HAP-1 (cell line): ENCODE data around the gene TRMT61A.

Source experiments
- DNase-seq, 2 experiments: peaks; one replicate each; pipeline ENCODE4 v3.0.0-alpha.2; 2016 to 2020; ENCODE audit warnings: low spot score in 2 of 2
- H3K27me3 ChIP-seq: fragments of 250-450 bp; sonication (Bioruptor Pico); 2 replicates; pipeline ENCODE4 v1.5.1; 2020; ENCODE audit warnings: low read depth, mild to moderate bottlenecking, moderate library complexity
- H3K36me3 ChIP-seq: fragments of 250-450 bp; sonication (Bioruptor Pico); replicated peaks from 2 replicates; pipeline ENCODE4 v1.5.1; 2020; ENCODE audit warnings: mild to moderate bottlenecking
- H3K4me1 ChIP-seq: fragments of 250-450 bp; sonication (Bioruptor Pico); 2 replicates; pipeline ENCODE4 v1.5.1; 2020; ENCODE audit warnings: mild to moderate bottlenecking
- H3K4me3 ChIP-seq: fragments of 250-450 bp; sonication (Bioruptor Pico); 2 replicates; pipeline ENCODE4 v1.5.1; 2020; ENCODE audit warnings: mild to moderate bottlenecking, moderate library complexity
- H3K9me3 ChIP-seq: fragments of 250-450 bp; sonication (Bioruptor Pico); 2 replicates; pipeline ENCODE4 v1.5.1; 2020; ENCODE audit warnings: mild to moderate bottlenecking, moderate library complexity
- in situ Hi-C: fragments of 300-500 bp; cut with MboI; formaldehyde crosslinking; loops from 3 replicates; pipeline ENCODE4 v1.14.3; 2020; ENCODE audit warnings: low sequenced_read_pairs, inconsistent platforms, mixed read lengths

TRMT61A gene

DNA sequence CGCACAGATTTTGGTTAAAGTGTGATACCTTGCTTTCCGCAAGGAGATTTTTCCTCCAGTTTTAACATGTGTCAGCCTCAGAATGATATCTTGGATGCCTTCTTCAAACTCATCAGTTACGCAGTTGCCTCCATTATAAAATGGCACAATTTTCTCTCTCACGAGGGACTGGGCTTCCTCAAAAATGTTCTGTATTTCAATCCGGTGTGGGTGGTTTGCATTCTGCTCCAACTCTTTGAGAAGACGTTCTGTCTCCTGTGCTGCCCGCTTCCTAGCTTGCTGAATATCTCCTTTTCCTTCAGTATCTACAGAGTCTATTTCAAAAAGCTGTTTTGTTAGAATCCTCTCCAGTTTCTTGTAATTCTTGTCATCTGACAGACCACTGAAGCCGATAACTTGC, 31.7 kb downstream of the TRMT61A start:
- peaks cover 13% of the 10 kb centered on the region for H3K4me1 ChIP-seq
- peaks cover 17% of the 10 kb centered on the region for H3K36me3 ChIP-seq
- no peaks in the 10 kb centered on the region for H3K27me3 ChIP-seq
- in situ Hi-C loops: no loop called here
- peak overlapping the region; percentile 100 for H3K4me3 ChIP-seq
- no peaks in the 10 kb centered on the region for H3K9me3 ChIP-seq
- no peak for DNase-seq

DNA sequence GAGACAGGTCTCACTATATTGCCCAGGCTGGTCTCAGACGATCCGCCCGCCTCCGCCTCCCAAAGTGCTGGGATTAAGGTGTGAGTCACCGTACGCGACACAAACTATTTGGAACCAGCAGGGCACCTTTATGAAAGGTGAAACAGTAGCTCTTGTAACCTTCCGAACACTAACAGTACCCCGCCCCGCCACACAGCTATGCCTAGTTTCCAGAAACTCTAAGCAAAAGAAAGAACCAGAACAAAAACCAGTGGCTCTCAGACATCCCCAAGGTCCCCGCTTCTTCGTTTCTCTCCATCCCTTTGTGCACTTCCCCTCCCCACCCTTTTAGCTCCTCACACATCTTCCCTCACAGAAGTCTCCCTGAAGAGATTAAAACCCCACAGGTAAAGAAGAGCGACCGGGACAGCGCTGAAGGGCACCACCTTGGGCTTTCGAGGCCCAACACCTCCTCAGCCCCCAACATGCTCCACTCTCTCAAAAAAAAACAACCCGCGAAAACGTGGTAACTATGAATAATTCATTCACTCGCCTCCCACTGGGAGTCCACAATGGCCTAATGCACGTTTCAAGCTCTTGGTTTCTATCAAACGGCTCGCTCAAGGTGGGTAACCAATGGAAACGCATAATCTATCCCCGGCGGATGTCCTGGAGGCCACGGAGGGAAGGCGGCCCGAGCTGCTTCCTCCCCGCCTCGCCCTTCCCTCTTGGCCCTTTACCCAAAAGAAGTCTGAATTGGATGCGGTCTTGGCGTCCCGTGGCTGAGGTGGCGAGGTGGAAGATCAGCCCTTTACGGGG, 32.6 kb downstream of the TRMT61A start:
- peak; percentile 30 to 58 for DNase-seq
- in situ Hi-C loops: no loop called here
- Histone ChIP-seq H3K9me3 (no peaks in the 10 kb centered on the region), H3K27me3 (no peaks in the 10 kb centered on the region), H3K4me3 (peak overlapping the region; percentile 100), H3K36me3 (peaks cover 17% of the 10 kb centered on the region), H3K4me1 (peaks cover 13% of the 10 kb centered on the region)

DNA sequence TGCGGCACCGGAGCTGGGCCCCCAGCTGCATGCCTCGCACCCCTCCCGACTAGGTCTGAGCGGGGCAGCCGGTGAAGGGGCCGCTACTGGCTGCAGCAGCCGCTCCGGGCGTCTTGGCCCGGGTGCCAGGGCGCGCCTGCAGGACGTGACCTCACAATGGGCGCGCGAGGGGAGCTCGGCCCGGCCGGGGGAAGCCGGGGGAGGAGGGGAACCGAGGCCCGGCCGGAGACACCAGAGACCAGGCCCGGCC, 33.1 kb downstream of the TRMT61A start:
- H3K36me3 ChIP-seq: peaks cover 17% of the 10 kb centered on the region
- H3K4me1 ChIP-seq: peaks cover 13% of the 10 kb centered on the region
- no peaks in the 10 kb centered on the region for H3K27me3 ChIP-seq
- H3K4me3 ChIP-seq: peak overlapping the region; percentile 100
- in situ Hi-C loops: no loop called here
- DNase-seq: no peak
- no peaks in the 10 kb centered on the region for H3K9me3 ChIP-seq

DNA sequence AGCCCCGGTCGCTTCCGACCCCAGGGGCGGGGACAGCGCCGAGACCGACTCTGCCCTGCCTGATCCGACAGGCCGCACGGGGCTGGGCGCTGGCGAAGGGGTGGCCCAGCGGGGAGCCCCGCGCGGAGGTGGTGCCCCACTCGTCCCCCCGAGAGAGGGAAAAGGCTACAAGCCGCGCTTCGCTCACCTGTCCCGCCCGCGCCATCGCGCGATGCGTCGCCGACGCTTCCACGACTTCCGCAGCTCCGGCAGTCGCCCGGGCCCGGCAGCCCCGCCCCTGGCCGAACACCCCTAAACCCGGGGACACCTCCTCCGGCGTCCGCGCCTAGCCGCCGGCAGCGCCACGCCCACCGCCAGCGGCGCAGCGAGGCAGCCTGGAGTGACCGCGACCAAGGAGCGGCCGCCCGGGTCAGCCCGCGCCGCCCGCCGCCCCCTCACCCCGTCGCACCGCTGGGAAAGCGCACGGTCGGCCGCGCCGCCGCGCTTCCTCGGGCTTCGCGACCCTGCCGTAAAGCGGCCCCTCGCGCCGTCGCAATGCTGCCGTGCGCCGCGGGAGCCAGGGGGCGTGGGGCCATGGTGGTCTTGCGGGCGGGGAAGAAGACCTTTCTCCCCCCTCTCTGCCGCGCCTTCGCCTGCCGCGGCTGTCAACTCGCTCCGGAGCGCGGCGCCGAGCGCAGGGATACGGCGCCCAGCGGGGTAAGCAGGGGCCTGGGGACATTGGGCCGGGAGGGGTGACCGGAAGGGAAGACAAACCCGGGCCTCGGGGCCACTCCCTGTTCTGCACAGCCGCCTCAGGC, 33.6 kb downstream of the TRMT61A start, which contains the start of the genes BAG5 and COA8:
BAG5 (minus strand) TSS at position 229 of the 797 bp plus-strand sequence. CDS start 1,493 bp downstream, outside the sequence.
COA8 (plus strand) TSS at position 532 of the 797 bp plus-strand sequence; CDS start at position 574, 42 bp downstream.
- in situ Hi-C loops: no loop called here

DNA sequence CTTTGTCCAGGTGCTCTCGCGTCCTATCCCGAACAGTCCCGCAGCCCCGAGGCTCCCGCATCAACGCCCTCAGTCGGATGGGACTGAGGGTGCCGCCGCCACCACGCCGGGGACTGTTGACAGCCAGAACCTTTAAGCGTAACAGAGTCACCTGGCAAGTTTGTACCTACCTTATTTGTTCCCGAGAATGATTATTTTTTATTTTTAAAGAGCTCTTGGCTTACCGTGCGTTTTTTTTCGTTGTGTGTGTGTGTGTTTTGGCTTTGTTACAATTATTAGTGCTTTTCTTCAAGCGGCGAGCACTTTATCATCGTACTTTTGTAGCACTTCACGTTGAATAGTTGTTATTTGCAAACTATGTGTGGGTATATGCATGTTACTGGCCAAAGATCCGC, 34.2 kb downstream of the TRMT61A start:
- Histone ChIP-seq H3K4me3 (peak overlapping the region; percentile 100), H3K27me3 (no peaks in the 10 kb centered on the region), H3K9me3 (no peaks in the 10 kb centered on the region), H3K4me1 (peaks cover 6% of the 10 kb centered on the region), H3K36me3 (peaks cover 17% of the 10 kb centered on the region)
- no peak for DNase-seq
- in situ Hi-C loops: no loop called here

More for the DNA sequence above, 33.6 kb downstream of the TRMT61A start, which contains the start of the genes BAG5 and COA8:
- H3K36me3 ChIP-seq: peaks cover 17% of the 10 kb centered on the region
- peaks cover 8% of the 10 kb centered on the region for H3K4me1 ChIP-seq
- peak; percentile 72 to 89 for DNase-seq
- H3K9me3 ChIP-seq: no peaks in the 10 kb centered on the region
- H3K27me3 ChIP-seq: no peaks in the 10 kb centered on the region
- peak within 1 kb of the TSS; percentile 100 for H3K4me3 ChIP-seq

DNA sequence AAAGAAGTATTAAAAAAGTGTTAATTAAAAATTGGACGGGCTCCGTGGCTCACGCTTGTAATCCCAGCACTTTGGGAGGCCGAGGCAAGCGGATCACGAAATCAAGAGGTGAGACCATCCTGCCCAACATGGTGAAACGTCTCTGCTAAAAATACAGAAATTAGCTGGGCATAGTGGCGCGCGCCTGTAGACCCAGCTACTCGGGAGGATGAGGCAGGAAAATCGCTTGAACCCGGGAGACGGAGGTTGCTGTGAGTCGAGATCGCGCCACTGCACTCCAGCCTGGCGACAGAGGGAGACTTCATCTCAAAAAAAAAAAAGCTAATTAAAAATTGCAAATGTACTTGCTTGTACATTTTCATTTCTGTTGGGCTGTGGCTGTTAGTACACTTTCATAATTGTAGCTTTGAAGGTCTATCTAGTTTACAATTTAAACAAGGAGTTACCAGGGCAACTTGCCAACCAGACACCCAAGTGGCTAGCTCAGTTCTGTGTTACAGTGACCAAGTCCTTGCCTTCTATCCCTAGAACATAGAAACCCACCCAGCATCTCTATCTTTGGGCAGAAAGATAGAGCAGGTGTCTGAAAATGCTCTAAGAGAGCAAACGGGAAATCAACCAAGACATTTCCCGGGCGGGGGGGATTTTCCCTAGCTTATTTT, 35.0 kb downstream of the TRMT61A start:
- no peaks in the 10 kb centered on the region for H3K9me3 ChIP-seq
- peaks cover 16% of the 10 kb centered on the region for H3K36me3 ChIP-seq
- no peaks in the 10 kb centered on the region for H3K27me3 ChIP-seq
- peak overlapping the region; percentile 100 for H3K4me3 ChIP-seq
- H3K4me1 ChIP-seq: peaks cover 13% of the 10 kb centered on the region
- in situ Hi-C loops: no loop called here
- DNase-seq: no peak

DNA sequence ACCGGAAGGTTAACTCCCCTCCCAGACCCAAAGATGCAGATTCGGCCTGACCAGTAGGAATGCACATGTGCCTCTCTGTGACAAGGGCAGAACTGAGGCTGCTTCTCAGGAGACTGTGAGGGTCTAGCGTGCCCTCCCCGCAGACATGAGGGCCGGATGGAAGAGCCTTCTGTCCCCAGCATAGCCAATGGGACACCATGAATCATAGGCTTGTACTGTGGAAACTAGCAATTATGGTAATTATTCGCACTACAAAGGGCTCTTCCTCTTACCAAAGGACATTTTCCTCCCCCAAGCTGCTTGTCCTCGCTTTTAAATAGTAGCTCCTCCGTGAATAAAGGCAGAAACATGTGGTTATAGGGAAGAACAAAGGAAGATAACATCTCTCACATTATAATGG, 40.0 kb downstream of the TRMT61A start:
- in situ Hi-C loops: no loop called here
- H3K4me3 ChIP-seq: no peak overlapping the region
- no peaks in the 10 kb centered on the region for H3K27me3 ChIP-seq
- H3K4me1 ChIP-seq: peaks cover 12% of the 10 kb centered on the region
- peaks cover 11% of the 10 kb centered on the region for H3K36me3 ChIP-seq
- peak; percentile 71 to 90 for DNase-seq
- H3K9me3 ChIP-seq: no peaks in the 10 kb centered on the region

DNA sequence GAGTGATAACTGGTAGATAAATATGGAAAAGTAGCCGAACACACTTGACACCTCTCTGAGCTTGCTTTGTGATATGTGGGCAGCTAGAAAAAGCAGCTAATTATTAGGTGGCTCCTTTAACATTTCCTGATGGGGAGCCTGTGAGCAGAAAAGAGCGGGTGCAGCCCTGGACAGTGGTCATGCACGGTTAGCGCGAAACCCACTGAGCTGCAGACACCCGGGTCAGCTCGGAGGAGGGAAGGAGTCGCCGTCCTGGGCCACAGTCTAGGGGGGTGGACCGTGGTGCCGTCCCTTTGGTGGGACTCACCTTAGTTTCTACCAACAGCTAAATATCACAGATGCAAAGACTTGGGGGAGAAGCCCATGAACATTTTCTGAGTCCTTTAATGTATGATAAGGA, 40.4 kb downstream of the TRMT61A start:
- no peaks in the 10 kb centered on the region for H3K27me3 ChIP-seq
- H3K4me3 ChIP-seq: no peak overlapping the region
- peaks cover 12% of the 10 kb centered on the region for H3K4me1 ChIP-seq
- H3K9me3 ChIP-seq: no peaks in the 10 kb centered on the region
- peaks cover 14% of the 10 kb centered on the region for H3K36me3 ChIP-seq
- in situ Hi-C loops: no loop called here
- DNase-seq: peak in 1 of 2 experiments; percentile 28

DNA sequence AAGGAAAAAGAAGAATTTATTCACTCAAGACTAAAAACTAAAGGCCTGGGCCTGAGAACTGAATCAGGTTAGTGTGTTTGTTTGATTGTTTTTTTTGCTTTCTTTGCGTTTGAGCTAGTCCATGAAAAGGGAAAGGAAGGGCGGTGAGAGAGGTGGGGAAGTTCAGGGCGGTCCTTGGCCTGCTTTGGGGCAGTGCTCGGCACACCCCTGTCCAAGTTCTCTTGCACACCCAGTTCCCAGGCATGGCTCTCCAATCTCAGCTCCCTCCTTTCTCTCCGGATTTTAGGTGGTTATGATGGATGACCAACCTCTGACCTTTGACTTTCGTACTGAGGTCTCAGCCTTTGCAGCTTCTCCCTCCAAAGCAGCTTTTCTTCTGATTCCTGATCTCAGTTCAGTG, 45.1 kb downstream of the TRMT61A start:
- DNase-seq: no peak
- H3K4me3 ChIP-seq: no peak overlapping the region
- H3K27me3 ChIP-seq: no peaks in the 10 kb centered on the region
- H3K9me3 ChIP-seq: no peaks in the 10 kb centered on the region
- H3K36me3 ChIP-seq: peaks cover 21% of the 10 kb centered on the region
- in situ Hi-C loops: loop anchor here (10.0 kb wide), 1 partner anchor 111 kb away; no protein-coding TSS in a partner anchor
- H3K4me1 ChIP-seq: peaks cover 9% of the 10 kb centered on the region

DNA sequence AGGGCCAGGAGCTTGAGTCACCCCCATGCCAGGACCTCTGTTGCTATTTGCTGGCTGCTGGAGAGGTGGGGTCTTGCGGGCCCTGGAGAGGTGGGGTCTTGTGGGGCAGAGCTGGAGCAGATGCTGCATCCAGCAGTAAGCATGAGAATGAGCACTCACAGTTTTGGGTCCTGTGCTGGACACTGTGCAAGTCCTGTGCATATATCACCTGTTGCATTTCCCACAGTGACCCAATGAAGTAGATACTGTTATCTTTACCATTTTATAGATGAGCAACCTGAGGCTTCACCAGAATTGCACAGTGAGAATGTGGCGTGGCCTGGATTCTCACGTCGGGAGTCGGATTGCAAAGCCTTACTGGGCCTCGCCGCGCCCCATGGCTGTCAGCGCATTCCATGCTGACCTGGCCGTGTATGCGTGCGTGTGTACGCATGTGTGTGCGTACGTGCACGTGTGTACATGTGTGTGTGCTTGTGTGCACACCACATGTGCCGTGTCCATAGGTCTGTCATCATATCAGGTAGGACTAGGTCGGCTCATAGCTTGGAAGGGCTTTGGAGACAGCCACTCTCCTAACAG, 45.8 kb downstream of the TRMT61A start:
- Histone ChIP-seq H3K36me3 (peaks cover 26% of the 10 kb centered on the region), H3K4me3 (no peak overlapping the region), H3K9me3 (no peaks in the 10 kb centered on the region), H3K4me1 (peaks cover 4% of the 10 kb centered on the region), H3K27me3 (no peaks in the 10 kb centered on the region)
- in situ Hi-C loops: loop anchor here (10.0 kb wide), 1 partner anchor 110 kb away; no protein-coding TSS in a partner anchor
- DNase-seq: no peak

DNA sequence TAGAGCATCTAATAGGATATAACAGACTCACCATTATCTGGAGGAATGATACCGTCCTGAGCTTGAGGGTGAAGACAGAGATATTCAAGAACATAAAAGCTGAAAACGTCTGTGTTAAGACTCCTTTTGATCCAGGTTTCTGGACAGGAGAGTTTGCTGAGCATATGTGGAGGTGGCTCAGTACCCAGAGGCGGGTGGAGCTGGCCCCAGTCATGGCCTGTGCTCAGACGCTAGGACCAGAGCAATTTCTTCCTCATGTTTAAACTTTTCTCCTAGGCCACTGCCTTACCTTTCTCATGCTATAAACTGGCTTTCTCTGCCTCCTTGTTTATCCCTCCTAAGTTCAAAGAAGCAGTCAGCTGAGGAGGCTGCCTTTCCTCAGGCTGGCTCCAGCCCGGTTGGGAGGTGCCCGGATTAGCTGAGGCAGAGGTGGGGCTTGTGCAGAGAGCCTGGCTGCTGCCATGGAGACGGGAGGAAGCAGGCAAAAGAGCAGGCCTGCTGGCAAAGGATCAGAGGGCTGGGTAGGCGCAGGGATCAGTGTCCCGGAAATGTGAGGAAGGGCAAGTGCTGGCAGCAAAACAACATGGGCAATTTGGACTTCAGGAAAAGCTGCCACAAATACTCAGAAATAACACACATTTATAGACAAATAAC, 47.5 kb downstream of the TRMT61A start:
- DNase-seq: peak; percentile 72 to 90
- no peaks in the 10 kb centered on the region for H3K9me3 ChIP-seq
- in situ Hi-C loops: loop anchor here (10.0 kb wide), 1 partner anchor 108 kb away; no protein-coding TSS in a partner anchor
- H3K27me3 ChIP-seq: no peaks in the 10 kb centered on the region
- H3K4me1 ChIP-seq: peaks cover 4% of the 10 kb centered on the region
- peaks cover 26% of the 10 kb centered on the region for H3K36me3 ChIP-seq
- H3K4me3 ChIP-seq: no peak overlapping the region

DNA sequence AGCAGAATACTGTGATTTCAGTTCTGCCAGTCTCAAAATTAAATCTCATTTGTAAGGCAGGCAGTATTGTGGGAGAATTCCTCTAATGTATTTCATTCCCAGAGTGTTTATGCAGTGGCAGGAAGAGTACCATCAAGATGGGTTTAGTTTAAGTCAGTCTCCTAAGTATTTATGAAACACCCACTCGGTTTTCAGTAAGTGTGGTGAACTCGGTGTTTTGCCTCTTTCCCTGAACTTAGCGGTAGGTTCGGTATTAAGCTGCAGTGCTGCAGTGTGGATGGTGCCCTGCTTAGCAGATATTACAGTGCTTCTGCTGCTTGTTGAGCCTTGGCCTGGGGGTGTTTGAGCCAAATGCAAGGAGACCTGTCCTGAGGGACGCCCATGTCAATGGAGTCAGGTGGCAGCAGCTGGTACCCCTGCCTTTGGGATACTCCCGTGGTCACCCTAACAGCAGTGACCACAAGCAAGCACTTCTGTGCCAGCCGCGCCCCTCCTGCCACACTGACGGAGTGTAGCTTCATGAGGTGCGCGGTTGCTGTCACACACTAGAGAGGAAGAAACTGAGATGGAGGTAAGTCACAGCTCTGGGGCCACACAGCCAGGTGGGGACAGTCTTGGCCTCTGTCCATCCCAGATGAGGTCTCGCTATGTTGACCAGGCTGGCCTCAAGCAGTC, 49.5 kb downstream of the TRMT61A start:
- in situ Hi-C loops: loop anchor here (10.0 kb wide), 1 partner anchor 106 kb away; no protein-coding TSS in a partner anchor

More for the DNA sequence above, 49.5 kb downstream of the TRMT61A start:
- Histone ChIP-seq H3K9me3 (no peaks in the 10 kb centered on the region), H3K36me3 (peaks cover 15% of the 10 kb centered on the region), H3K27me3 (no peaks in the 10 kb centered on the region), H3K4me1 (peaks cover 4% of the 10 kb centered on the region), H3K4me3 (no peak overlapping the region)
- no peak for DNase-seq
